GM19351 (cell line): ENCODE measurements around the gene OR13H1.
"Not testable (repeated sequence)": the region's sequence is repeated elsewhere in the genome, so short reads cannot be mapped to it uniquely, and the experiment has no call there.

Source experiments
- ATAC-seq: cut with Tn5 transposase; IDR thresholded peaks from one replicate; pipeline ENCODE4 v1.9.1; 2021; ENCODE audit warnings: mild to moderate bottlenecking, moderate library complexity; ENCODE audit not compliant: unreplicated experiment

OR13H1 gene

GRCh38 chrX:131543774-131544173 lies at the start of gene OR13H1:
Gene OR13H1 (plus strand): TSS chrX:131544074. CDS start chrX:131544074, 0 bp downstream.
- no peak for ATAC-seq

GRCh38 chrX:131501556-131501955 lies 42.3 kb upstream of the OR13H1 start:
- not testable (repeated sequence) for ATAC-seq

GRCh38 chrX:131513159-131513914 lies 30.5 kb upstream of the OR13H1 start:
- no peak for ATAC-seq

GRCh38 chrX:131521824-131522223 lies 22.1 kb upstream of the OR13H1 start:
- no peak for ATAC-seq

GRCh38 chrX:131544218-131544617 lies 344 bp downstream of the OR13H1 start:
- ATAC-seq, result no peak

GRCh38 chrX:131549011-131549410 lies 5.1 kb downstream of the OR13H1 start:
- ATAC-seq, result no peak

GRCh38 chrX:131552453-131552852 lies 8.6 kb downstream of the OR13H1 start:
- not testable (repeated sequence) for ATAC-seq

- no peak for ATAC-seq
These were observed 14.7 kb downstream of the OR13H1 start for GRCh38 chrX:131558562-131558961.

- ATAC-seq, result no peak
These were observed 20.8 kb downstream of the OR13H1 start for GRCh38 chrX:131564553-131565229.

- no peak for ATAC-seq
These were observed 22.0 kb downstream of the OR13H1 start for GRCh38 chrX:131565909-131566308.

GRCh38 chrX:131571348-131571747 lies 27.5 kb downstream of the OR13H1 start:
- ATAC-seq, result no peak

- no peak for ATAC-seq
These were observed 28.6 kb downstream of the OR13H1 start for GRCh38 chrX:131572372-131573014.

GRCh38 chrX:131577413-131577812 lies 33.5 kb downstream of the OR13H1 start:
- ATAC-seq, result no peak

- no peak for ATAC-seq
These were observed 34.3 kb downstream of the OR13H1 start for GRCh38 chrX:131577999-131578734.

- ATAC-seq, result not testable (repeated sequence)
These were observed 35.0 kb downstream of the OR13H1 start for GRCh38 chrX:131578735-131579367.

GRCh38 chrX:131588995-131589394 lies 45.1 kb downstream of the OR13H1 start:
- no peak for ATAC-seq
